Nephron progenitor cell (in vitro differentiated cells): ENCODE data around the gene MTG1.

Experiments
- DNase-seq: peaks from one replicate; pipeline ENCODE4 v3.0.0; 2021
- H3K27ac Mint-ChIP-seq: 2 replicates; pipeline ENCODE4 v1.8.0; 2021; ENCODE audit warnings: mild to moderate bottlenecking, moderate library complexity, mixed read lengths
- H3K27me3 Mint-ChIP-seq: 2 replicates; pipeline ENCODE4 v1.8.0; 2021; ENCODE audit warnings: mild to moderate bottlenecking, low read depth, mixed read lengths; ENCODE audit not compliant: poor library complexity
- H3K36me3 Mint-ChIP-seq: 2 replicates; pipeline ENCODE4 v1.8.0; 2021; ENCODE audit warnings: low read depth, mixed read lengths
- H3K4me1 Mint-ChIP-seq: 2 replicates; pipeline ENCODE4 v1.8.0; 2021; ENCODE audit warnings: mixed read lengths
- H3K4me3 Mint-ChIP-seq: 2 replicates; pipeline ENCODE4 v1.8.0; 2021; ENCODE audit warnings: mild to moderate bottlenecking, moderate library complexity, mixed read lengths
- H3K9me3 Mint-ChIP-seq: 2 replicates; pipeline ENCODE4 v1.8.0; 2021; ENCODE audit warnings: mild to moderate bottlenecking, moderate library complexity, mixed read lengths
- CTCF ChIP-seq: fragments of 200-600 bp; sonication (generic); IDR thresholded peaks from 2 replicates; pipeline ENCODE4 v1.5.0; 2021; ENCODE audit warnings: antibody characterized with exemption

The MTG1 gene

GRCh38 chr10:133403359-133403758, 9.4 kb downstream of the MTG1 start:
- Mint-ChIP-seq H3K9me3 (peaks cover 19% of the 10 kb centered on the region), H3K36me3 (peaks cover 93% of the 10 kb centered on the region), H3K4me1 (no peaks in the 10 kb centered on the region), H3K27me3 (peaks cover 4% of the 10 kb centered on the region), H3K27ac (peak overlapping the region; percentile 53), H3K4me3 (no peak overlapping the region)
- no peak for TF ChIP-seq CTCF
- no peak for DNase-seq

GRCh38 chr10:133403784-133404183, 9.8 kb downstream of the MTG1 start:
- H3K36me3 Mint-ChIP-seq, result peaks cover 93% of the 10 kb centered on the region
- no peaks in the 10 kb centered on the region for H3K4me1 Mint-ChIP-seq
- H3K27me3 Mint-ChIP-seq, result peaks cover 4% of the 10 kb centered on the region
- H3K27ac Mint-ChIP-seq, result peak overlapping the region; percentile 53
- peaks cover 23% of the 10 kb centered on the region for H3K9me3 Mint-ChIP-seq
- no peak overlapping the region for H3K4me3 Mint-ChIP-seq
- no peak for DNase-seq
- TF ChIP-seq CTCF, result no peak

GRCh38 chr10:133405272-133405671, 11.3 kb downstream of the MTG1 start:
- Mint-ChIP-seq H3K4me1 (no peaks in the 10 kb centered on the region), H3K4me3 (no peak overlapping the region), H3K27ac (peak overlapping the region; percentile 24), H3K36me3 (peaks cover 96% of the 10 kb centered on the region), H3K9me3 (peaks cover 38% of the 10 kb centered on the region), H3K27me3 (peaks cover 4% of the 10 kb centered on the region)
- DNase-seq, result no peak
- no peak for TF ChIP-seq CTCF

GRCh38 chr10:133405844-133406527, 12.0 kb downstream of the MTG1 start:
- Mint-ChIP-seq H3K27ac (no peak overlapping the region), H3K4me3 (no peak overlapping the region), H3K27me3 (peaks cover 4% of the 10 kb centered on the region), H3K9me3 (peaks cover 45% of the 10 kb centered on the region), H3K4me1 (no peaks in the 10 kb centered on the region), H3K36me3 (peaks cover 97% of the 10 kb centered on the region)
- no peak for DNase-seq
- no peak for TF ChIP-seq CTCF

- Mint-ChIP-seq H3K4me1 (no peaks in the 10 kb centered on the region), H3K4me3 (no peak overlapping the region), H3K27ac (no peak overlapping the region), H3K9me3 (peaks cover 91% of the 10 kb centered on the region), H3K36me3 (peaks cover 97% of the 10 kb centered on the region), H3K27me3 (peaks cover 9% of the 10 kb centered on the region)
- TF ChIP-seq CTCF, result no peak
- no peak for DNase-seq
Observed at GRCh38 chr10:133411523-133412380, 17.8 kb downstream of the MTG1 start.
